Psoas muscle (tissue), 8 donors: ENCODE data around the gene FBLN7. TPM values are rescaled to one million over a fixed set of nuclear protein-coding genes. Genes with fewer than 3 reads are reported as not detected.
A peak's percentile ranks its signal among the peaks of the same experiment; 100 is the strongest.
"Not testable (repeated sequence)": the region's sequence is repeated elsewhere in the genome, so short reads cannot be mapped to it uniquely, and the experiment has no call there.

ENCODE experiments used
- ATAC-seq, 4 donors: fragments of 200-7000 bp; cut with Tn5 transposase; one replicate each; pipeline ENCODE4 v1.9.1; 2020; ENCODE audit warnings: moderate library complexity in 3 of 4, mild to moderate bottlenecking in 2 of 4
- DNase-seq, 2 donors: peaks; one replicate each; pipeline ENCODE4 v3.0.0-alpha.2; 2020
- H3K27ac ChIP-seq: fragments of 200-600 bp; one replicate; pipeline ENCODE4 v1.8.0; 2022
- H3K27me3 ChIP-seq, 3 donors: fragments of 200-600 bp in 1 of 3; one replicate each; pipeline versions ENCODE4 v1.6.1 to v1.8.0; 2013 to 2022; ENCODE audit warnings: low read length in 2 of 3, mild to moderate bottlenecking in 2 of 3, moderate library complexity in 1 of 3; ENCODE audit not compliant: insufficient read depth in 3 of 3
- H3K36me3 ChIP-seq, 2 donors: fragments of 200-600 bp in 1 of 2; one replicate each; pipeline versions ENCODE4 v1.6.1 to v1.8.0; 2013 to 2022; ENCODE audit warnings: low read depth in 1 of 2, mild to moderate bottlenecking in 1 of 2, moderate library complexity in 1 of 2; ENCODE audit not compliant: insufficient read depth in 1 of 2
- H3K4me1 ChIP-seq: fragments of 200-600 bp; one replicate; pipeline ENCODE4 v1.8.0; 2022
- H3K4me3 ChIP-seq: fragments of 200-600 bp; one replicate; pipeline ENCODE4 v1.8.0; 2022; ENCODE audit warnings: mild to moderate bottlenecking
- H3K9me3 ChIP-seq: fragments of 200-600 bp; one replicate; pipeline ENCODE4 v1.8.0; 2022
- CTCF ChIP-seq: fragments of 200-600 bp; IDR thresholded peaks from one replicate; pipeline ENCODE4 v1.8.0; 2022; ENCODE audit warnings: antibody characterized with exemption
- WGBS, 3 donors: extraction: QIAGEN DNeasy Blood & Tissue Kit; methylation state at CpG; one replicate each; pipeline versions ENCODE4 v1.1.6 to v1.1.7; 2013; 5-methylcytosine and 5-hydroxymethylcytosine counted together
- intact Hi-C, 2 donors: fragments of 100-400 bp; cut with DNase I; formaldehyde crosslinking; loops; one replicate each; pipeline versions ENCODE4 v1.11.0 to v1.14.2; 2022
- polyA plus RNA-seq, 3 donors: library from polyadenylated mRNA; stranded (reverse); fragments of 200-250 nt; gene quantifications; one replicate each; pipeline ENCODE4 v1.2.3, GENCODE V29; 2013
- total RNA-seq, 4 donors: library from RNA; stranded (reverse); fragmentation: NEBNext Ultra II Directional in 2 of 4; extraction: Animal tissue kit (Norgen Biotek cat#: 25700) in 2 of 4; gene quantifications; one replicate each; pipeline versions ENCODE4 v1.2.1 to v1.2.4, GENCODE V29; 2021 to 2023
- donor health status: healthy with polysubstance abuse.
- donor health status: DM: no; HTN: no; CAD: no; lungs with moderate emphysema.
- donor health status: Bipolar disorder and iron deficiency.
- donor health status: healthy.
- donor health status: DM: yes; HTN: yes; CAD: no.
- donor health status: DM: no; HTN: no; CAD: no.
- donor health status: DM: no; HTN: no; CAD: no.
- donor health status: DM: yes; HTN: yes; CAD: no.

FBLN7 gene
- total and polyA plus RNA-seq, 7 donors: 0.18 to 1.2 (median 0.31) TPM

GRCh38 chr2:112136096-112136495 lies 2.1 kb upstream of the FBLN7 start:
- H3K27me3 ChIP-seq: peaks cover 0 to 20% (median 9%) of the 10 kb centered on the region in 3 donors
- intact Hi-C loops: no loop called here
- no peaks in the 10 kb centered on the region for H3K4me1 ChIP-seq
- no peaks in the 10 kb centered on the region for H3K36me3 ChIP-seq
- H3K4me3 ChIP-seq: no peak overlapping the region
- ATAC-seq (no peak), DNase-seq (no peak)
- no peaks in the 10 kb centered on the region for H3K9me3 ChIP-seq
- H3K27ac ChIP-seq: no peak overlapping the region
- WGBS, 3 donors: 63 to 84% (median 69%) methylated on average over 5 of the region's 5 CpGs
- TF ChIP-seq CTCF: no peak

- intact Hi-C loops: no loop called here
- Histone ChIP-seq H3K36me3 (no peaks in the 10 kb centered on the region), H3K27ac (no peak overlapping the region), H3K4me3 (peak overlapping the region; percentile 66), H3K9me3 (no peaks in the 10 kb centered on the region), H3K27me3 (peaks cover 0 to 30% (median 12%) of the 10 kb centered on the region in 3 donors), H3K4me1 (no peaks in the 10 kb centered on the region)
- TF ChIP-seq CTCF: no peak
- peak in 2 of 4 donors; percentile 27 to 40 for ATAC-seq
- 16 to 23% (median 22%) methylated on average over 15 of the region's 15 CpGs for WGBS, 3 donors
- DNase-seq: no peak
These were observed 548 bp upstream of the FBLN7 start for GRCh38 chr2:112137516-112138158.

- H3K9me3 ChIP-seq, H3K36me3 ChIP-seq, H3K4me1 ChIP-seq, DNase-seq, intact Hi-C loops, ATAC-seq, H3K27ac ChIP-seq, H3K4me3 ChIP-seq: not testable (repeated sequence)
- WGBS, 3 donors: 0 to 1% (median 0%) methylated on average over 6 to 20 of the region's 32 CpGs
- H3K27me3 ChIP-seq: peaks cover 0 to 32% (median 12%) of the 10 kb centered on the region in 3 donors
These were observed 939 bp downstream of the FBLN7 start for GRCh38 chr2:112139033-112139614.

GRCh38 chr2:112139661-112140204 lies 1.5 kb downstream of the FBLN7 start:
- H3K4me3 ChIP-seq, H3K9me3 ChIP-seq, H3K36me3 ChIP-seq, H3K4me1 ChIP-seq, ATAC-seq, intact Hi-C loops, H3K27ac ChIP-seq, DNase-seq: not testable (repeated sequence)
- 0 to 1% (median 1%) methylated on average over 14 to 32 of the region's 38 CpGs for WGBS, 3 donors
- peaks cover 0 to 32% (median 12%) of the 10 kb centered on the region in 3 donors for H3K27me3 ChIP-seq

GRCh38 chr2:112140205-112140802 lies 2.1 kb downstream of the FBLN7 start:
- TF ChIP-seq CTCF: no peak
- no peaks in the 10 kb centered on the region for H3K4me1 ChIP-seq
- H3K4me3 ChIP-seq: peak overlapping the region; percentile 47
- DNase-seq: no peak
- H3K36me3 ChIP-seq: no peaks in the 10 kb centered on the region
- peaks cover 0 to 32% (median 12%) of the 10 kb centered on the region in 3 donors for H3K27me3 ChIP-seq
- ATAC-seq: no peak
- intact Hi-C loops: no loop called here
- WGBS, 3 donors: 6 to 15% (median 15%) methylated on average over 30 of the region's 30 CpGs
- H3K27ac ChIP-seq: no peak overlapping the region
- H3K9me3 ChIP-seq: no peaks in the 10 kb centered on the region
